SK-N-SH treated with all-trans-retinoic acid at 6 μM for 48 hours (cell line): ENCODE results near the gene SIL1.

Experiments
- ATAC-seq: fragments of 200-7000 bp; cut with Tn5 transposase; 3 replicates; pipeline ENCODE4 v1.9.1; 2020; ENCODE audit warnings: mild to moderate bottlenecking, moderate library complexity
- ARNTL ChIP-seq: fragments of 450-650 bp; formaldehyde crosslinking; IDR thresholded peaks from 2 replicates; pipeline ENCODE4 v1.5.0; 2020; ENCODE audit warnings: low read depth, mild to moderate bottlenecking, moderate library complexity, borderline replicate concordance
- BACH2 ChIP-seq: fragments of 250-450 bp; sonication (Bioruptor Pico); IDR thresholded peaks from 2 replicates; pipeline ENCODE4 v1.9.0; 2021; ENCODE audit warnings: mild to moderate bottlenecking, borderline replicate concordance
- CREB5 ChIP-seq: fragments of 250-450 bp; sonication (Bioruptor Pico); IDR thresholded peaks from 2 replicates; pipeline ENCODE4 v1.5.1; 2020; ENCODE audit warnings: low read depth, mild to moderate bottlenecking, moderate library complexity
- CSDC2 ChIP-seq: fragments of 250-450 bp; sonication (Bioruptor Pico); IDR thresholded peaks from 2 replicates; pipeline ENCODE4 v1.5.0; 2020; ENCODE audit warnings: mild to moderate bottlenecking, moderate library complexity
- CSRNP3 ChIP-seq: fragments of 250-450 bp; sonication (Bioruptor Pico); IDR thresholded peaks from 2 replicates; pipeline ENCODE4 v1.5.1; 2021; ENCODE audit warnings: mild to moderate bottlenecking, moderate library complexity
- ESRRG ChIP-seq: fragments of 250-450 bp; sonication (Bioruptor Pico); IDR thresholded peaks from 2 replicates; pipeline ENCODE4 v1.6.1; 2021; ENCODE audit warnings: mild to moderate bottlenecking
- GLIS3 ChIP-seq: fragments of 250-450 bp; sonication (Bioruptor Pico); IDR thresholded peaks from 2 replicates; pipeline ENCODE4 v1.5.0; 2020; ENCODE audit warnings: mild to moderate bottlenecking, moderate library complexity
- ISL1 ChIP-seq: fragments of 250-450 bp; sonication (Bioruptor Pico); IDR thresholded peaks from 2 replicates; pipeline ENCODE4 v2.1.2; 2022; ENCODE audit warnings: mild to moderate bottlenecking, moderate library complexity
- OSR1 ChIP-seq: fragments of 250-450 bp; sonication (Bioruptor Pico); IDR thresholded peaks from 2 replicates; pipeline ENCODE4 v1.8.0; 2022; ENCODE audit warnings: moderate library complexity, mild to moderate bottlenecking, inconsistent platforms
- PATZ1 ChIP-seq: fragments of 250-450 bp; sonication (Bioruptor Pico); IDR thresholded peaks from 2 replicates; pipeline ENCODE4 v1.8.0; 2020; ENCODE audit warnings: mild to moderate bottlenecking, moderate library complexity, borderline replicate concordance
- PPARA ChIP-seq: fragments of 250-450 bp; sonication (Bioruptor Pico); IDR thresholded peaks from 2 replicates; pipeline ENCODE4 v1.5.0; 2020; ENCODE audit warnings: mild to moderate bottlenecking, borderline replicate concordance
- RARB ChIP-seq: fragments of 250-450 bp; sonication (Bioruptor Pico); IDR thresholded peaks from 2 replicates; pipeline ENCODE4 v1.8.0; 2021; ENCODE audit warnings: mild to moderate bottlenecking, moderate library complexity
- TOX ChIP-seq: fragments of 250-450 bp; sonication (Bioruptor Pico); IDR thresholded peaks from 2 replicates; pipeline ENCODE4 v1.8.0; 2021; ENCODE audit warnings: mild to moderate bottlenecking, moderate library complexity, borderline replicate concordance
- ZFP3 ChIP-seq: fragments of 250-450 bp; sonication (Bioruptor Pico); IDR thresholded peaks from 2 replicates; pipeline ENCODE4 v1.5.0; 2020; ENCODE audit warnings: mild to moderate bottlenecking, moderate library complexity
- ZFP30 ChIP-seq: fragments of 450-650 bp; formaldehyde crosslinking; IDR thresholded peaks from 2 replicates; pipeline ENCODE4 v1.5.0; 2022; ENCODE audit warnings: mild to moderate bottlenecking, moderate library complexity
- ZNF8 ChIP-seq: fragments of 450-650 bp; formaldehyde crosslinking; IDR thresholded peaks from 2 replicates; pipeline ENCODE4 v1.5.0; 2020; ENCODE audit warnings: mild to moderate bottlenecking, moderate library complexity

The SIL1 gene

GRCh38 chr5:139207297-139208000, 9.3 kb upstream of the SIL1 start:
- ATAC-seq = no peak

GRCh38 chr5:139205586-139205985, 7.4 kb upstream of the SIL1 start:
- no peak for TF ChIP-seq GLIS3 (CRISPR knock-in tag)
- TF ChIP-seq ZNF8 (CRISPR knock-in tag) = no peak
- TF ChIP-seq, all 23 proteins: peak for 0
- ATAC-seq = no peak

More at GRCh38 chr5:139207297-139208000, 9.3 kb upstream of the SIL1 start:
- no peak for TF ChIP-seq PATZ1 (CRISPR knock-in tag)
- TF ChIP-seq BACH2 (CRISPR knock-in tag) = no peak

GRCh38 chr5:139205124-139205523, 7.0 kb upstream of the SIL1 start:
- no peak for ATAC-seq

GRCh38 chr5:139204196-139204595, 6.0 kb upstream of the SIL1 start:
- TF ChIP-seq CREB5 (CRISPR knock-in tag) (no peak), ZFP30 (no peak), ESRRG (CRISPR knock-in tag) (no peak), RARB (CRISPR knock-in tag) (no peak), BACH2 (CRISPR knock-in tag) (no peak), ZFP3 (CRISPR knock-in tag) (no peak), GLIS3 (CRISPR knock-in tag) (no peak), ISL1 (CRISPR knock-in tag) (no peak), ARNTL (CRISPR knock-in tag) (no peak)

More at GRCh38 chr5:139205124-139205523, 7.0 kb upstream of the SIL1 start:
- TF ChIP-seq CSRNP3 (CRISPR knock-in tag) (no peak), CSDC2 (no peak), CREB5 (CRISPR knock-in tag) (no peak), TOX (CRISPR knock-in tag) (no peak), PPARA (CRISPR knock-in tag) (no peak), ARNTL (CRISPR knock-in tag) (no peak)

GRCh38 chr5:139199321-139199720, 1.2 kb upstream of the SIL1 start:
- ATAC-seq = no peak
- no peak for TF ChIP-seq OSR1
- no peak for TF ChIP-seq PPARA (CRISPR knock-in tag)

More at GRCh38 chr5:139204196-139204595, 6.0 kb upstream of the SIL1 start:
- no peak for ATAC-seq

GRCh38 chr5:139196296-139196956, 1.7 kb downstream of the SIL1 start:
- no peak for TF ChIP-seq BACH2 (CRISPR knock-in tag)
- TF ChIP-seq CSRNP3 (CRISPR knock-in tag) = no peak
- no peak for ATAC-seq
